ENCODE measurements around the gene SNX25.

- TF ChIP-seq CTCF (IDR thresholded peaks at IDR 0.05 in 4 of 5, conservative IDR thresholded peaks at IDR 0.05 in 1 of 5): no peak
- no peak for TF ChIP-seq POLR2A (IDR thresholded peaks at IDR 0.05)
These were observed 161.0 kb downstream of the SNX25 start for GRCh38 chr4:185370268-185370949.

All from gastrocnemius medialis (tissue), 4 donors.